OCI-LY3 (cell line): ENCODE data around the gene ANKRD44.

Experiments
- H2AFZ ChIP-seq: fragments of 200-600, 300-600 bp; shearing (Covaris generic); 2 replicates; pipeline ENCODE4 v1.6.0; 2014; ENCODE audit warnings: antibody characterized with exemption, low read depth, low read length
- H3K27ac ChIP-seq: fragments of 200-600, 300-600 bp; sonication (generic); 2 replicates; pipeline ENCODE4 v1.5.1; 2014; ENCODE audit warnings: mild to moderate bottlenecking, low read length, moderate library complexity, mixed read lengths
- H3K27me3 ChIP-seq: fragments of 200-600, 300-600 bp; sonication (generic); 2 replicates; pipeline ENCODE4 v1.6.1; 2014; ENCODE audit warnings: low read depth, low read length, mixed read lengths
- H3K36me3 ChIP-seq: fragments of 200-600, 300-600 bp; sonication (generic); replicated peaks from 2 replicates; pipeline ENCODE3; 2014; ENCODE audit warnings: low read depth, low read length, mixed read lengths
- H3K4me1 ChIP-seq: fragments of 300-600, 200-600 bp; sonication (generic); 2 replicates; pipeline ENCODE4 v1.6.1; 2014; ENCODE audit warnings: low read length, mixed read lengths
- H3K4me2 ChIP-seq: fragments of 200-600, 300-600 bp; sonication (generic); 2 replicates; pipeline ENCODE4 v1.6.1; 2014; ENCODE audit warnings: low read length, mixed read lengths
- H3K4me3 ChIP-seq: fragments of 300-600, 200-600 bp; sonication (generic); 2 replicates; pipeline ENCODE4 v1.5.1; 2014; ENCODE audit warnings: antibody characterized with exemption, mild to moderate bottlenecking, low read length, moderate library complexity
- H3K79me2 ChIP-seq: fragments of 300-600, 200-600 bp; shearing (Covaris generic); 2 replicates; pipeline ENCODE4 v1.6.1; 2014; ENCODE audit warnings: mild to moderate bottlenecking, low read length, mixed read lengths
- H3K9ac ChIP-seq: fragments of 300-600, 200-600 bp; shearing (Covaris generic); 2 replicates; pipeline ENCODE4 v1.6.0; 2014; ENCODE audit warnings: mild to moderate bottlenecking, low read length, moderate library complexity
- H3K9me3 ChIP-seq: fragments of 200-600, 300-600 bp; shearing (Covaris generic); 2 replicates; pipeline ENCODE4 v1.6.1; 2014; ENCODE audit warnings: low read length, mixed read lengths; ENCODE audit not compliant: insufficient read depth
- H4K20me1 ChIP-seq: fragments of 200-600, 300-600 bp; sonication (generic); 2 replicates; pipeline ENCODE4 v1.6.1; 2016; ENCODE audit warnings: low read length, mixed read lengths; ENCODE audit not compliant: insufficient read depth
- EZH2phosphoT487 ChIP-seq: fragments of 200-600 bp; shearing (Covaris generic); IDR thresholded peaks from 2 replicates; pipeline ENCODE4 v1.6.1; 2018; ENCODE audit warnings: antibody characterized with exemption, mixed run types, low read depth
- TF ChIP-seq, protein P1 (sequence below): fragments of 200-600, 300-600 bp; sonication (generic); IDR thresholded peaks from 2 replicates; pipeline ENCODE4 v1.5.1; 2014; ENCODE audit warnings: antibody characterized with exemption, low read length, low read depth

Gene ANKRD44

GRCh38 chr2:197251576-197251975, 59.0 kb downstream of the ANKRD44 start:
- H3K27ac ChIP-seq, result no peak overlapping the region
- H2AFZ ChIP-seq, result no peak overlapping the region
- no peaks in the 10 kb centered on the region for H4K20me1 ChIP-seq
- H3K9ac ChIP-seq, result no peak overlapping the region
- TF ChIP-seq, protein P1, sequence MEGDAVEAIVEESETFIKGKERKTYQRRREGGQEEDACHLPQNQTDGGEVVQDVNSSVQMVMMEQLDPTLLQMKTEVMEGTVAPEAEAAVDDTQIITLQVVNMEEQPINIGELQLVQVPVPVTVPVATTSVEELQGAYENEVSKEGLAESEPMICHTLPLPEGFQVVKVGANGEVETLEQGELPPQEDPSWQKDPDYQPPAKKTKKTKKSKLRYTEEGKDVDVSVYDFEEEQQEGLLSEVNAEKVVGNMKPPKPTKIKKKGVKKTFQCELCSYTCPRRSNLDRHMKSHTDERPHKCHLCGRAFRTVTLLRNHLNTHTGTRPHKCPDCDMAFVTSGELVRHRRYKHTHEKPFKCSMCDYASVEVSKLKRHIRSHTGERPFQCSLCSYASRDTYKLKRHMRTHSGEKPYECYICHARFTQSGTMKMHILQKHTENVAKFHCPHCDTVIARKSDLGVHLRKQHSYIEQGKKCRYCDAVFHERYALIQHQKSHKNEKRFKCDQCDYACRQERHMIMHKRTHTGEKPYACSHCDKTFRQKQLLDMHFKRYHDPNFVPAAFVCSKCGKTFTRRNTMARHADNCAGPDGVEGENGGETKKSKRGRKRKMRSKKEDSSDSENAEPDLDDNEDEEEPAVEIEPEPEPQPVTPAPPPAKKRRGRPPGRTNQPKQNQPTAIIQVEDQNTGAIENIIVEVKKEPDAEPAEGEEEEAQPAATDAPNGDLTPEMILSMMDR, result no peak
- TF ChIP-seq EZH2phosphoT487, result no peak
- peaks cover 24% of the 10 kb centered on the region for H3K4me1 ChIP-seq
- no peaks in the 10 kb centered on the region for H3K27me3 ChIP-seq
- no peak overlapping the region for H3K4me3 ChIP-seq
- no peak overlapping the region for H3K4me2 ChIP-seq
- H3K79me2 ChIP-seq, result peaks cover 14% of the 10 kb centered on the region
- no peaks in the 10 kb centered on the region for H3K36me3 ChIP-seq
- H3K9me3 ChIP-seq, result no peaks in the 10 kb centered on the region

- H3K4me3 ChIP-seq, result no peak overlapping the region
- H3K27me3 ChIP-seq, result no peaks in the 10 kb centered on the region
- H3K9ac ChIP-seq, result no peak overlapping the region
- H2AFZ ChIP-seq, result no peak overlapping the region
- peaks cover 13% of the 10 kb centered on the region for H3K79me2 ChIP-seq
- TF ChIP-seq, protein P1, result no peak
- no peak for TF ChIP-seq EZH2phosphoT487
- no peak overlapping the region for H3K27ac ChIP-seq
- H3K9me3 ChIP-seq, result no peaks in the 10 kb centered on the region
- no peak overlapping the region for H3K4me2 ChIP-seq
- no peaks in the 10 kb centered on the region for H3K36me3 ChIP-seq
- no peaks in the 10 kb centered on the region for H4K20me1 ChIP-seq
- peaks cover 20% of the 10 kb centered on the region for H3K4me1 ChIP-seq
These were observed 59.4 kb downstream of the ANKRD44 start for GRCh38 chr2:197251163-197251562.

DNA sequence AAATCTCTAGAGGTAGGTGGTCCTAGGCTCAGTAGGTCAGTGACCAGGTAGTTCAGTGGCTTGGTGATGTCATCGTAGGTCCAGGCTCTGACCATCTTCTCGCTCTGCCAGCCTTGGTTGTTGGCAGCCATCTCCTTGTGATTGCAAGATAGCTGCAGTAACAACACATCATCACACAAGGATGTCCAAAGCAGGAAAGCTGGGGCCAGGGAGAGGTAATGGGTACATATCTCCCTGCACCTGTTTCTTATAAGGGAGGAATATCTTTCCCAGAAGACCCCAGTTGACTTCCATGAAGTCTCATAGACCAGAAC, 60.5 kb downstream of the ANKRD44 start:
- H3K9me3 ChIP-seq, result no peaks in the 10 kb centered on the region
- no peak overlapping the region for H3K4me3 ChIP-seq
- no peaks in the 10 kb centered on the region for H4K20me1 ChIP-seq
- peaks cover 11% of the 10 kb centered on the region for H3K79me2 ChIP-seq
- peaks cover 10% of the 10 kb centered on the region for H3K4me1 ChIP-seq
- no peak for TF ChIP-seq EZH2phosphoT487
- TF ChIP-seq, protein P1, result no peak
- H3K27me3 ChIP-seq, result no peaks in the 10 kb centered on the region
- H2AFZ ChIP-seq, result no peak overlapping the region
- H3K36me3 ChIP-seq, result no peaks in the 10 kb centered on the region
- no peak overlapping the region for H3K9ac ChIP-seq
- no peak overlapping the region for H3K4me2 ChIP-seq
- no peak overlapping the region for H3K27ac ChIP-seq

GRCh38 chr2:197249381-197250083, 61.0 kb downstream of the ANKRD44 start:
- H4K20me1 ChIP-seq, result no peaks in the 10 kb centered on the region
- H3K4me3 ChIP-seq, result no peak overlapping the region
- no peaks in the 10 kb centered on the region for H3K27me3 ChIP-seq
- no peak overlapping the region for H2AFZ ChIP-seq
- peaks cover 7% of the 10 kb centered on the region; the same call in 1 of the 2 replicates for H3K79me2 ChIP-seq
- no peak overlapping the region for H3K4me2 ChIP-seq
- H3K36me3 ChIP-seq, result no peaks in the 10 kb centered on the region
- H3K9me3 ChIP-seq, result no peaks in the 10 kb centered on the region
- H3K27ac ChIP-seq, result no peak overlapping the region
- peaks cover 5% of the 10 kb centered on the region; the same call in 1 of the 2 replicates for H3K4me1 ChIP-seq
- no peak overlapping the region for H3K9ac ChIP-seq
- TF ChIP-seq, protein P1, result no peak
- TF ChIP-seq EZH2phosphoT487, result no peak
